ENCODE measurements around the gene RIN2. TPM values are rescaled to one million over a fixed set of nuclear protein-coding genes. Genes with fewer than 3 reads are reported as not detected.
A peak's percentile ranks its signal among the peaks of the same experiment; 100 is the strongest.

RIN2 gene
- total RNA-seq, 4 donors from 2014 or later, result 17.9 to 30.9 (median 22.6) TPM

GRCh38 chr20:19740512-19740911 lies 17.5 kb upstream of the RIN2 start:
- ATAC-seq (no peak), DNase-seq (no peak)
- Histone ChIP-seq H3K9me3 (peaks cover 0 to 4% (median 0%) of the 10 kb centered on the region in 3 donors), H3K4me3 (no peak overlapping the region), H3K27ac (no peak overlapping the region), H3K4me1 (peaks cover 4 to 31% of the 10 kb centered on the region in 2 donors), H3K36me3 (no peaks in the 10 kb centered on the region), H3K27me3 (no peaks in the 10 kb centered on the region)
- intact Hi-C loops (cut with DNase I; ENCODE audit: low total_unique reads) (no loop called here), in situ Hi-C loops (cut with MboI; ENCODE audit: low sequenced_read_pairs in 4 of 4) (no loop called here)
- TF ChIP-seq CTCF (IDR thresholded peaks at IDR 0.05 in 4 of 5, conservative IDR thresholded peaks at IDR 0.05 in 1 of 5) (no peak), POLR2A (IDR thresholded peaks at IDR 0.05) (no peak)

GRCh38 chr20:19741924-19742323 lies 16.1 kb upstream of the RIN2 start:
- no peak overlapping the region for H3K27ac ChIP-seq
- intact Hi-C loops (cut with DNase I; ENCODE audit: low total_unique reads), result no loop called here
- H3K27me3 ChIP-seq, result no peaks in the 10 kb centered on the region

GRCh38 chr20:19742974-19743639 lies 15.0 kb upstream of the RIN2 start:
- in situ Hi-C loops (cut with MboI; ENCODE audit: low sequenced_read_pairs in 4 of 4) (no loop called here), intact Hi-C loops (cut with DNase I; ENCODE audit: low total_unique reads) (no loop called here)
- DNase-seq (peak; percentile 56 to 62), ATAC-seq (peak; percentile 96 to 98)
- no peak overlapping the region for H3K4me3 ChIP-seq
- peak overlapping the region; percentile 15 to 68 (median 48) for H3K27ac ChIP-seq
- peaks cover 0 to 5% (median 0%) of the 10 kb centered on the region in 3 donors for H3K9me3 ChIP-seq
- no peaks in the 10 kb centered on the region for H3K36me3 ChIP-seq
- H3K27me3 ChIP-seq, result no peaks in the 10 kb centered on the region
- H3K4me1 ChIP-seq, result peaks cover 4 to 16% of the 10 kb centered on the region in 2 donors
- TF ChIP-seq CTCF (IDR thresholded peaks at IDR 0.05 in 4 of 5, conservative IDR thresholded peaks at IDR 0.05 in 1 of 5) (no peak), POLR2A (IDR thresholded peaks at IDR 0.05) (no peak)

More at GRCh38 chr20:19741924-19742323, 16.1 kb upstream of the RIN2 start:
- H3K4me3 ChIP-seq, result no peak overlapping the region
- in situ Hi-C loops (cut with MboI; ENCODE audit: low sequenced_read_pairs in 4 of 4), result no loop called here
- H3K36me3 ChIP-seq, result no peaks in the 10 kb centered on the region
- peaks cover 4 to 22% of the 10 kb centered on the region in 2 donors for H3K4me1 ChIP-seq
- peaks cover 0 to 5% (median 0%) of the 10 kb centered on the region in 3 donors for H3K9me3 ChIP-seq
- no peak for DNase-seq
- TF ChIP-seq POLR2A (IDR thresholded peaks at IDR 0.05) (no peak), CTCF (IDR thresholded peaks at IDR 0.05 in 4 of 5, conservative IDR thresholded peaks at IDR 0.05 in 1 of 5) (no peak)
- no peak for ATAC-seq

- Histone ChIP-seq H3K4me1 (peaks cover 4 to 16% of the 10 kb centered on the region in 2 donors), H3K4me3 (no peak overlapping the region), H3K27ac (no peak overlapping the region), H3K36me3 (no peaks in the 10 kb centered on the region), H3K9me3 (peaks cover 0 to 5% (median 0%) of the 10 kb centered on the region in 3 donors), H3K27me3 (no peaks in the 10 kb centered on the region)
- intact Hi-C loops (cut with DNase I; ENCODE audit: low total_unique reads), result no loop called here
- DNase-seq (no peak), ATAC-seq (no peak)
- TF ChIP-seq POLR2A (IDR thresholded peaks at IDR 0.05) (no peak), CTCF (IDR thresholded peaks at IDR 0.05 in 4 of 5, conservative IDR thresholded peaks at IDR 0.05 in 1 of 5) (no peak)
- in situ Hi-C loops (cut with MboI; ENCODE audit: low sequenced_read_pairs in 4 of 4), result no loop called here
These were observed 14.4 kb upstream of the RIN2 start for GRCh38 chr20:19743640-19743995.

All from gastrocnemius medialis (tissue), 4 donors.